Measurements from ENCODE around the gene MICALL2.

MICALL2 gene

DNA sequence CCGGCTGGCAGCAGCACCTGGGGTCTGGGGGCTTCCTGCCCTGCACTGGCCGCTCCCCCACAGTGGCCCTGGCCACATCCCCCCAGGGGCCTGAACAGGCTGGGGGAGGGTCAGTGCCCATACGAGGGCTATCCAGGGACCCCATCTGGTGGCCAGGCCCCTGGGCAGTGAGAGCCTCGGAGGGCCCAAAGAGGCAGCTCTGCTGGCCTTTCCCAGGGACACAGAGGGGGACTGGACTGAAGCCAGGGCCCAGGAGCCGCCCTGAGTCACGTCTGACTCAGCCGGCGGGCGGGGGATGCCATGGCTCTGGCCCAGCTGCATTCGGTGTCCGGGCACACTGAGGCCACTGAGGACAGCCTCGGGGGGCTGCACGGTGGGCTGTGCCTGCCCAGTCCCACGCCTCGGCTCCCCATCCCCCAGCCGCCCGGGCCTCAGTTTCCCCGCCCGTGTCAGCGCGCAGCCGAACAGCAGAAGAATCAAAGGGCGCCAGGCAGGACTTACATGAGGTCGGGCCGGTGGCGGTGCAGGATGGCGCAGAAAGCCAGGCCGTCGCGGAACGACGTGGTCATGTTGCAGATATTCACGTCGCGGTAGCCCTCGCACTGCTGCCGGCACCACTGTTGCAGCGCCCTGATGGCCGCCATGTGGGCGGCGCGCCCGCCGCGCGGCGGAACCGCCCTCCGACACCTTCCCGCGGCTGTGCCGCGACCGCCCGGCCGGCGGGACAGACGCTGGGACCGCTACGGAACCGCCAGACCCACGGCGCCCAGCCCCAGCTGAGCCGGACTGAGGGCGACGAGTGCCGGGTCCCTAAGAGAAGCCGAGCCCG, at the start of gene MICALL2:
Gene MICALL2, minus strand, starts transcription at position 788 of the 829 bp plus-strand sequence. Its CDS starts 144 bp downstream, at position 644.
- DNase-seq: no peak

DNA sequence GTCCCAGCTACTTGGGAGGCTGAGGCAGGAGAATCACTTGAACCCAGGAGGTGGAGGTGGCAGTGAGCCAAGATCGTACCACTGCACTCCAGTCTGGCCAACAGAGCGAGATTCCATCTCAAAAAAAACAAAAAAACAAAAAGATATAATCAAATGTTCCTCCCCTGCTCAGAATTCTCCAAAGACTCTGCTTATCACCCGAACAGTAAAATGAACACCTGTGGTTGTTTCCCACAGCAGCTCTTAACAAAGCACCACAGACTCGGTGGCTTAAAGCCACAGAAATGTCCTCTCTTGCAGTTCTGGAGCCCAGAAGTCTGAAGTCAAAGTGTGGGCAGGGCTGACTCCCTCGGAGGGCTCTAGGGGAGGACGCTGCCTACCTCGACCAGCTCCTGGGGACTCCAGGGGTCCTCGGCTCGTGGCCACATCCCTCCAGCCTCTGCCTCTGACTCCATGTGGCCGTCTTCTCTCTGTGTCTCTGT, 49.0 kb upstream of the MICALL2 start:
- DNase-seq: no peak

DNA sequence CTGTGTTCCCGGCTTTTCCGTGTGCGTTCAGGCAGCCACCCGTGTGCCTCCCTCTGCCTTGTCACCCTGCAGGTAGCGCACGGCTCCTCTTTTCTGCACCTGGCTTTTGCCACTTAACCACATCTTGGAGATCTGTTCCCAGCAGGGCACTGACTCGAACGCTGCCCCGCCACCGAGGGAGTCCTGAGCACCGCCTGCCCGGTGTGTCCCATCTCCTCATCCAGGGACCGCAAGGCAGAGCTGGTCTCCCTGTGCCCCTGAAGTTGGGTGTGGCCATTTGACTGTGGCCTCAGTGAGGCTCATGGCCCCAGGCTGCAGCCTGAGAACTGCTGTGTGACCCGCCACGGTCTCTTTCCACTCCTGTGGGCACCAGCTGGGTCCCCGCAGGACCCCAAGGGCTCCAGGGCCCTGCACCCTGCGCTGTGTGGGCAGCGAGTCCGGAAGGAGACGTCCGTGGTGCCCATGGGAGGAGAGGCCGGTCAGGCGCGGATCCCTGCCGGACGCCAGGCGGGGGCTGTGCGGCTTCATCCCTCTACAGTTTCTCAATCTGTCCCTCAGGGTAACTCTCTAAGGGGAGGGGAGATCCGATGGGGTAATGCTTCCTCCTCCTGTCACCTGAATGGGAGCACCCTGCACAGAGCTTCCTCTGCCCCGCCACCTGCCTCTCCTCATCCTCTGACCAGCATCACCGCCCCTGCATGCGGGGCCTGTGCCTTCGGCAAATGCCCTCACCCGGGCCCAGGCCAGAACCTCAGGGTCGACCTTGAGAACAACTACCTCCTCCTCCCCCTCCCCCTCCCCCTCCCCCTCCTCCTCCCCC, 46.7 kb upstream of the MICALL2 start:
- DNase-seq: no peak

DNA sequence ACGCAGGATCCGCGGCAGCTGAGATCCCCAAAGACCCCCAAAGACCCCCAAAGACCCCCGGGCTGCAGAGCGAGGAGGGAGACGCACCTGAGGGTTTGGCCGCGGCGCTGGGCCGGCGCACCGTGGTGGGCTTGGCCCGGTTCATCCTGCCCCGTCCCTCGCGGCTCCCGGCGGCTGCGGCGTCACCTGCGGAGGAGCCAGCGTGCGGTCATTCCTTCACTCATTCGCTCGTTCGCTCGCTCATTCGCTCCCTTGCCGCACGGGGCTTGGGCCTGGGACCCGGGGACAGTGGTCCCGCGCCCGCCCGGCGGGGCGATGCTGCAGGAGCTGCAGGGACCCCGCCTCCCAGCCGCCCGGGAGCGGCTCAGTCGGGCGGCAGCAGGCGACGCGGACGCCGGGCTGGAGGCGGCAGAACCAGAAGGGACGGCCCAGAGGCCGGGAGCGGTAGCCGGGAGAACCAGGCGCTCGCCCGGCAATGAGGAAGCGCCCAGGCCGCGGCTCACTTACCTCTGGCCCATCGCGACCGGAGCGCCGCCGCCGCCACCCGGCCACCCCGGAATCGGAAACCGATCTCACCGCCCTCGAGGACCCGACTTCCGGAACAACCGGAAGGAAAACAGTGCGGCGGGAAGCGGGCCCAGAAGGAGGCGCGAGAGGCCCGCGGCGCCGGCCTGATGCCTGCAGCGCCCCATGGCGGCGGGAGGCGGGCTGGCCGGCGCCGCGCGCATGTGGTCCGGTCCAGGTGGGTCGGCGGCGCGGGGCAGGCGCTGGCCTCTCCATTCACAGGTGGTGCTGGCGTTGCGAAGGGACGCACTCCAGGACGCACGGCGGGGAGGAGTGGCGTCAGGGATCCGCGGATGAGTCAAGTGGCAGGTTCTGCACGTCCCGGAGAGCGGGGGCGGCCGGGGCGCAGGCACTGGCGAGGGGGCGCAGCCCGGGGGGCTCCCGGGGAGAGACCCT, 44.8 kb upstream of the MICALL2 start, which contains the start of gene INTS1:
Gene INTS1, minus strand, starts transcription at position 574 of the 960 bp plus-strand sequence. Its CDS starts 429 bp downstream, at position 145.
- peak; percentile 77 to 85 (median 84) for DNase-seq

DNA sequence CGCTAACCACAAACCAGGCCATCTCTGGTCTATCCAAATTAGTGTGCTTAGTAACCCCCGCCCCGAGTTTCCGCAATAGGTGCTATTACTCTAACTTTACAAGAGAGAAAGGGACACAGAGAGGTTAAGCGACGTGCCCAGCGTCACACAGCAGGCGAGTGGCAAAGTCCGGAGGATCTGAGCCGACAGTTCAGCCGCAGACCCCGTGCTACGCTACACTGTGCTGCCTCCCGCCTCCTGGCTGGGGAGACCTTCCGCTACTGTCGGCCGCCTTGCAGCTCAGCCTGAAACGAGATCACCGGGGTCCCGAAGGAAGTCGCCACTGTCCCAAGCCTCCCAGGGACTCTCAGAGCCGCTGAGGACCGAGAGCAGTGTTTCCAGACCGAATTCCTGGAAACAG, 44.1 kb upstream of the MICALL2 start:
- no peak for DNase-seq

DNA sequence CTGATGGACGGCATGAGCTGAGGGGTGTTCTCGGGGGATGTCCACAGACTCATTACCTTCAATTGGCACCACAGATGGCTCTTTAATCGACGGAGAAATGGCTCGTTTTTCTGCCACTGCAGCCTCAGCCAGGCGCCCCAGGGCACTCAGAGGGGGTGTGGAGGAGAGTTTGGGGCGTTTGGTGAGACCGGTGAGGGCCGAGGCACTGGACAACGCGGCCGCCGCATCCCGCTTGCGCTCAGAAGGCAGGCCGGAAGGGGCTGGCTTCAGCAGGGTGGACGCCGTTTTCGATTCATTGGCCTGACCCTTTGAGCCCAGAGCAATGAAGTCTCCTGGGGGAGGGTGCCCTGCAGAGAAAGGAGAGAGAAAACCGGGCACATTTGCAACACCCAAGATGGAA, 43.6 kb upstream of the MICALL2 start:
- DNase-seq: no peak

DNA sequence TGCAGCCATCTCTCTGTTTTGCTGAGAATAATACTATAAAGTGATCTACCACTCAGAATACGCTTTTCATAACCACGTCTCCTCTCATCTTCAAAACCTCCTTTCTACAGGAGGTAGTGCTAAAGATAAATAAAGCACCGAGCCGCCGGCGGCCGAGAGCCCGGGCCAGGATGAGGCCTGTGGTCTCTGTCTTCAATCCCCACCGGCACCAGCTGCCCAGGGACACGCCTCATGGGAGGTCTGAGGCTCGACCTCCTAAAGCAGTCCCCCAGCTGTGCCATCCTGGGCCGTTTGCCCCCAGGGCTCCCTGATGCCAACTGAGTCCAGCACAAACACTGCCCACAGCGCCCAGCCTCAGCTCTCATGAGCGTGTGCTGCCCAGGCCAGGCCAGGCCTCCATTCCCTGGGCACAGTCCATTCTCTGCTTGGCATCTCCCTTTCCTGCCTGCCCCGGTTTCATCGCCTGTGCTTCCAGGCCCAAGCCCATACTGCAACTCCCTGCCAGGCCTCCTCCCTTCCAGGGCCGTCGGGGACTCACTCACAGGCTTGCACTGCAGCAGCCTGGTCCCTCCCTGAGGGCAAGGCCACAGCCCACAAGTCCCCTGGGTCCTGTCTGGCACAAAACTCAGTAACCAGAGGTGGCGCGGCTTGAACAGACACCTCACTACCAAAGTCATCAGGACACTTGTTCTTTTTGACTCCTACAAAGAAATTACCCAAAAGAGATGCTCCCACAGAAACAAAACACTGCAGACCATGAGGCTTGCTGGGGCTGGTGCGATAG, 42.4 kb upstream of the MICALL2 start:
- no peak for DNase-seq

DNA sequence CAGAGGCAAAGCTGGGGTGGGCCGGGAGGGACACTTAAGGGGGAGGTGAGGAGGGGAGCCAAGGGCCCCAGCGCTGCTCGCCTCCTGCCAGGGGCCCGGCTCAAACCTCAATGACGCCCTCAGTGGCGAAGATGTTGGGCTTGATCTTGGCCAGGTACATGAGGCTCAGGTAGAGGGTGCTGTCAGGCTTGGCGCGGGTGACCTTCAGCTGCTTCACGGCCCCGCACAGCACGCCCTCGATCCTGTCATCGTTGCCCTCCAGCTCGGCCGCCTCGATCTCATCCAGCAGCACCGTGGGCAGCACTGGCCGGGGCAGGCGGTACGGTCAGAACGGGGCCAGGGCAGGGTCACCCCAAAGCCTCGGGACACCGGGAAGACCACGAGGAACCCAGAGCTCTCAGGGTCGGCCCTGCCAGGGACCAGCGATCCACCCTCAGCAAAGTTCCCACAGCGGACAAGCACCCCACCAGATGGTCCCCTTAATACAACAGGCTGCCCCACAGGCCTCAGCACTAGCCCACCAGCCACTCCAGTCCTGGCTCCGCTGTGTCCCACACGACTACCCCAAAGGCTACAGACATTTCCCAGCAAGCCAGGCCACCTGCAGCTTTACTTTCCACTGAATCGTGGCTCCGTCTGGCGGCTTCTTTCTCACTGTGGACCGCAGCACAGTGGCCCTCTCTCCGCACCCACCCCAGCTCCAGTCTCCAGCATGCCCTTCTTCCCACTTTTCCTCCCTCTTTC, 41.0 kb upstream of the MICALL2 start:
- no peak for DNase-seq

DNA sequence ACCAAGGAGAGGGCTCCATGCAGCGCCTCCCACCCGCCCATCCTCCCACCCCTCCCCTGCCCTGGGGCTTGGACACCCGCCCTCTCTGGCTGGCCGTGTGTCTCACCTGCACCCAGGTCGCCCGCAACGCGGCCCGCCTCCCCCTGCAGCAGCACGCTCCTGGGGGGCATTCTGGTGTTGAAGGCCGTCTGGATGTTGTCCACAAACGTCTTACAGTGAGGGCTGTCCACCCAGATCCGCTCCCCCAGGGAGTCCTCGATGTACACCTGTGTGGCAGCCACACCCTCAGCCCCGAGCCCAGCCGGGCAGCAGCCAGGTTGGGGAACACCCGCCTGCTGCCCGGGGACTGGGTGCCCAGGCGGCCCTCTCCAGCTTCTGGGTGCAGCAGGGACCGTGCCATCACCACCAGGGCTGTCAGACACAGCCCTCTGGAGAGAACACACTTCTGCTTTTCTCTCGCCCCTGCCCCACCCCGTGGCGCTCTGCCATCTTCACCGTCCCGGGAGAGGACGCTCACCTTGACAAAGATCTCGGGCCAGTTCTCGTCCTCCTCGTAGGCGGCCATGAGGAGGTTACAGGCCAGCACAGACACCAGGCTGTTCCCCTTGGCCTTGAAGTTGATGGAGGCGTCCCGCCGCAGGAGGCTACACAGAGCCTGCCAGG, 40.2 kb upstream of the MICALL2 start:
- no peak for DNase-seq

DNA sequence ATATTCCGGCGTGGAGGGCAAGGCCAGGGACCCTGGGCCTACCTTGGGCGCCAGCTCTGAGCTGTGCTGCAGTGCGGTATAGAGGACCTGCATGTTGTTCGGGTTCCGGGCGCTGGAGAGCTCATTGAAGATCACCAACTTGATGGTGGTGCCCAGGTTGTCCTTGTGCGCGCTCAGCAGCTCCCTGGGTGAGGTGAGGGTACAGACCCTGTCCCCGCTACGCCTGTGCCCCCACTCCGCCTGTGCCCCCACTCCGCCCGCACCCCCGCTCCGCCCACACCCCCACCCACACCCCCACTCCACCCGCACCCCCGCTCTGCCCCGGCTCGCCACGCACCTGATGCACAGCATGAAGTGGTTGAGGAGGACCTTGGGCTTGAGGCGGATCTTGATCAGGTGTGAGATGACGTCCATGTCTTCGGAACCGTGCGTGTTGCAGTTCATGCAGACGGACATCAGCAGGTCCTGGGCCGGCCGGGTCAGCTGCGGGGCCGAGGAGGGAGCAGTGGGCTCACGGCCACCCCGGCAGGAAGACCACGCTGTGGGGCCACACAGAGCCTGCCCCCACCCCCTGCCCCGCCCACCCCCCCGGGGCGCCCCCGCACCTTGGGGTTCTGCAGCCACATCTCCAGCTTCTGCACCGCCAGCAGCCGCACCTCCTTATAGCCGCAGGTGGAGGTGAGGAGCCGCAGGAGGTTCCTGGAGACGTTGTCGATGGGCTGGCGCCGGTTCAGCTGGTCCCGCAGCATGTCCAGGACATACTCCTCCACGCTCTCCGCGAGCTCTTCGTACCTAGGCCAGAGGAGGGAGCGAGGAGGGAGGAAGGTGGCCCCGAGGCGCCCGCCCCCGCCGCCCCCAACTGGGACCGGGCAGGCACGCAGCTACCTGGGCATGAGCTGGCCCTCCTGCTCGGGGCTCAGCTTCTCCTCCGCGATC, 39.4 kb upstream of the MICALL2 start:
- DNase-seq: no peak

DNA sequence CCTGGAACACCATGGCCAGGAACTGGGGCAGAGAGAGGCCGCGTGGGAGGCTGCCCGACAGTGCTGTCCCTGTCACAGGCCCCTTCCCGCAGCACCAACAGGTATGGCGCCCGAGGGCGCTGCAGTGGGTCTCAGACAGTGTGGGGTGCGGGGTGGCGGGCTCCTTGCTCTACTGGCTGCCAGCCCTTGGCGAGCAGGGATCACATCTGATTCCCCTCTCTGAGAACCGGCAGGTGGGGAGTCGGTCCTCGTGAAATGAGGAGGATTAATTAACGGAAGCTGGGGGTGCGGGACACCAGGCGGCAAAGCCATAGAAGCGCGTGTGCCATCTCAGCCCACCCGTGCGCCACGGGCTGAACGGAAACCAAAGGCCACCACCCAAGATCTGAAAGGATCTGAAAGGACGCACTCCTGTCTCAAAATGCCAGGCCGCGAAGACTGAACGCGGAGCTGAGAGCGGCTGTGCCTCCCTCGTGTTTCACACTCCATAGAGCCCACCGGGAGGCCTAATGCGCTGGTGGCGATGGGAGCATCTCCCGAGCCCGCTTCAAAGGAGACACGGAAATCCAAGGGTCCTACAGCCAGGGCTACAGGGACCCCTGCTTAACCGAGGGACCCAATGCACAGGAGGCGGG, 38.1 kb upstream of the MICALL2 start:
- no peak for DNase-seq

DNA sequence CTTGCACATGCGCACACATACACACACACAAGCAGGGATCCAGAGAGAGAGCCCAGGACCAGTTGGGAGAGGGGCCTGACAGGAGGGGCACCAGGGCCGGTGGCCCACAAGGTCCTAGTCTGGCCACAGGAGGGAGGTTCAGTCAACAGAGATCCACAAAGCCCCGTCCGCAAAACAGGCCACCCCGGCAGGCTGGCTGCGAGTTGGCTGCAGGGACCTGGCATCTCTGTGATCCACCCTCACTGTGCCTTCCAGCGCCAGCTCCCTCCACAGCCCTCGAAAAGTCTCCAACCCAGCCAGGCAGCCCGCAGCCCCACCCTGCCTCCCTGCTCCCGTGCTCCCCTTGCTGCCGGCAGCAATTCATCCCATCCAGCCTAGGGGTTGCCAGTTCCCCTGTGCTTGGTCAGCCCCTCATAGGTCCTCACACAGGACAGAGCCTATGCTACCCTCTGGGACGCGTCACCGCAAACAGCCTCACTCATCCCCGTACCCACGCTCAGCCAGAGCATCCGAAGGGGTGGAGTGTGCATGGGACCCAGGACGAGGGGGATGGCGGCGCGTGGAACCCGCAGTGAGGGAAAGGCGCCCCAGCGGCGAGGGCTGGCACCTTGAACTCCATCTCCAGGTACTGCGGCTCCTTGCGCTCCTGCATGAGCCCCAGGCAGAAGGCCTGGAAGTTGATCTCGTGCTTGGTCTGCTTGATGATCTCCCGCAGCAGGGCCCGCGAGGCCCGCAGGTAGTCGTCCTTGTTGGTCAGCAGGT, 37.4 kb upstream of the MICALL2 start:
- DNase-seq: no peak

DNA sequence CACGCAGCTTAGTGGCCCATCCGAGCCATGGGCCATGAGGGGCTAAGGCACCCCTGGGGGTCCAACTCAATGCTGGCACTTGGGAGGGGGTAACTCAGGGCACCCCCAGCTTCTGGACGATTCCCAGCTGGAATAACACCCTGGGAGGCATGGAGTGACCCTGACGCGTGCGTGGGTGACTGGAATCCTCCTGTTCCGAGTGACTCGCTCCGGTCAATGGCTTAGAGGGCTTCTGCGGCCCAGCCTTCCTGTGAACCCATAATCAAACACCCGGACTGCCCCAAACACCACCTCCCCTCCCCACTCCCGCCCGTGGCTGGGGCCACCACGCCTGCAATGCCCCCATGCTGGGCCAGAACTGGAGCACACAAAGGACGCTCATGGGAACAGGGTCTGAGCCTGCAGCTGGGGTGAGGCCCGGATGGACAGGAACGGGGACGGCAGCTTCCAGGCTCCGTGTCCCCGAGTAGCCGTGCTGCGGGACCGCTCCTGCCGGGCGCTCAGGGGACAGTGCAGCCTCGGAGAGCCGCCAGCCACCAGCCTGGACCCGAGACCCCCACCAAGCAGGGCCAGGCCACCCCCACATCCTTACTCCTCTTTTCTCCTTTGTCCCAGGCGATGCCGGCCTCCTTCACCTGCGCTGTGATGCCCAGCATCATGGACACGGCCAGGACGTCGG, 36.4 kb upstream of the MICALL2 start:
- no peak for DNase-seq

DNA sequence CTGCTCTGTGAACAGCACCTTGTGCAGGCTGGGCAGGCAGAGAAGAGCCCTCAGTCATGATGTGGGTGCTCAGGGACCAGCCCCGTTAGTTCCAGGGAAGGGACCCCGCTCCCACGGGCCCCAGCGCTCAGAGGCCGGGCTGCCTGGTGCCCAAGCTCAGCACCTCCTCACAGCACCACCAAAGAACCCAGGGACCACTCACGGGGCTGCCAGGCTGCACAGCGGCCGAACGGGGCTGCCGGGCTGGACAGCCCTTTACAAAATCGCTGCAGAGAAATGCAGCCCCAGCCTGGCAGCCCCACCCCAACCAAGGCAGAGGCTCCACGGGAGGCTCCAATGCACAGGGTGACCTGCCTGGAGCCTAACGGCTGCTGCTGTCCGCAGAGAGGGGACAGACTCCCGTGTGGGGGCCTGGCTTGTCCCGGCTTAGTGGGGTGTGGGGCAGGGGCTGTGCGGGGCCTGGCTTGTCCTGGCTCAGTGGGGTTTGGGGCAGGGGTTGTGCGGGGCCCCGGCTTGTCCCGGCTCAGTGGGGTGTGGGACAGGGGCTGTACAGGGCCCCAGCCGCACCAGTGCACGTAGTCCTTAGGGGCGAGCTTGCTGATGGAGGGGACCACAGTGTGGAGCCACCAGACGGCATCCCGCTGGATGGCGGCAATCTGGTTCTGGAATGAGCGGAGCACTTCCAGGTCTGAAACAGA, 35.7 kb upstream of the MICALL2 start:
- no peak for DNase-seq

DNA sequence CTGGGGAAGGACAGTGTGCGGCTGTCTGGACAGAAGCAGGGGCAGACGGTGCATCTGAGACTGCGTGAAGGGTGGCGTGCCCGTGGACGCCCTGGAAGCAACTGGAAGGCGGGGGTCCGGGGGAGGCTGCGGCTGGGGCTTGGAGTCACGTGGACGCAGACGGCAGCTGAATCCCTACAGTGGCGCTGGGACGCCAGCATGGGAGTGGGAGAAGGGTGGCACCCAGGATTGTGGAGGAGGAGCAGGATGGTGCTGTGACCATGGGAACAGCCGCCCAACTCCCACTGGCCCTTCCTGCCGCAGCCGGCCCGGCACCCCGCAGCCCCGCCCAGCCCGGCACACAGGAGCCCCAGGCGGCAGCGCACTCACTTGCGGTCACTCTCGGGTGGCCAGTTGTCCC, 35.2 kb upstream of the MICALL2 start:
- DNase-seq: no peak

DNA sequence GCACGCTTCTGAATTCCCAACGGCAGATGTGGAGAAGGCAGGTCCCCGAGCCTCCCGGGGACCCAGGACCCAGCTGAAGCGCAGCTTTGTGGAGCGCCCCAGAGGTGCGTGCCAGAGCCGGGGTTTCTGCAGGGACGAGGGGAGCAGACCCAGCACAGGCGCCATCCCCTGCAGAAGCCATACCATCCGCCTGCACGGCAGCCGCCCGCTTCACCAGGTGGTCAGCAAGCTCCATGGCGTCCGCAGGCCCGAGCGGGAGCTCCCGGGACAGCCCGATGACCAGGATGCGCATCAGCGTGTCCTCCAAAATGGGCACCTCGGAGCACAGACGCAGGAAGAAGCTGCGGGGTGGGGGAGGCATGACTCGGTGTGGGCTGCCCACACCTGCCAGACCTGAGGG, 34.3 kb upstream of the MICALL2 start:
- no peak for DNase-seq

DNA sequence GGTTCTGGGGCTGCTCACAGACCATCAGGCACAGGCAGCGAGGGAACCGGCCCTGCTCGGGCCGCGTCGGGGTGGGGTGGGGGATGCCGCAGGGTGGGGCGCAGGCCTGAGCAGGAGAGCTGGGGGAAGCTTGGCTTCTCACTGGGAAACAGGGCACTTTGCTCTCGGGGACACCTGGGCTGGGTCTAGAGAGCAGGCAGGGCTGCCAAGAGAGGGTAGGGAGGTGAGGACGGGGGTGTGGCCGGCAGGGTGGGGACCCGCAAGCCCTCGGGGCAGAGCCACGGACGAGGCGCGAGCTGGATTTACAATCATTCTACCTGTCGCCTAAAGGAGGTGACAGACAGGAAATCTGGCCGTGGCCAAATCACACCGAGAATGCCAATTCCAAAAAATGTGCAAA, 33.9 kb upstream of the MICALL2 start:
- no peak for DNase-seq

Data from activated CD4-positive, CD25-positive, alpha-beta regulatory T cell (primary cell).